Measurements from ENCODE around the gene RAI14.

DNA sequence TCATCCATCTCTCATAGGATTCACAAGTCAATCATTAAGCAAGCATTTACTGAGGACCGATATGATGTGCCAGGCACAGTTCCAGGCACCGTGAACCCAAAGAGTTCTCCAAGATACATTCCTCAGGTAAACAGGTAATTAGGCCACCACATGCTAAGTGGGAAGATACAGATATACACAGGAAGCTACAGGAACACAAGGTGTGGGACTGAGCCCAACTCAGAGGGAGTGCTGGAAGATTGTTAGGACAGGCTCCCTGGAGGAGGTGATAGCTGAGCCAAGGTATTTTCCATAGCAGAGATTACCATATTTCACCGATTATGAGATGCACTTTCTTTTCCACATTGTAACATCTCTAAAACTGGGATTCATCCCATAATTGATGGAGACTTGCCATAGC is 31.4 kb upstream of the RAI14 start:
- TF ChIP-seq POLR2AphosphoS5 (IDR thresholded peaks at IDR 0.05; ENCODE audit: low read depth, low read length) (no peak), TAF1 (IDR thresholded peaks at IDR 0.05; ENCODE audit: low read depth, low read length) (no peak)

Measured in GM12891 (cell line).